HL-60/S4 (cell line): ENCODE measurements around the gene DNAJC24.
"Not testable (repeated sequence)": the region's sequence is repeated elsewhere in the genome, so short reads cannot be mapped to it uniquely, and the experiment has no call there.

Experiments used
- in situ Hi-C: fragments of 300-500 bp; cut with MboI; formaldehyde crosslinking; loops from 2 replicates; pipeline ENCODE4 v1.14.3; 2022; ENCODE audit warnings: low sequenced_read_pairs

Gene DNAJC24, protein sequence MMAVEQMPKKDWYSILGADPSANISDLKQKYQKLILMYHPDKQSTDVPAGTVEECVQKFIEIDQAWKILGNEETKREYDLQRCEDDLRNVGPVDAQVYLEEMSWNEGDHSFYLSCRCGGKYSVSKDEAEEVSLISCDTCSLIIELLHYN

DNA sequence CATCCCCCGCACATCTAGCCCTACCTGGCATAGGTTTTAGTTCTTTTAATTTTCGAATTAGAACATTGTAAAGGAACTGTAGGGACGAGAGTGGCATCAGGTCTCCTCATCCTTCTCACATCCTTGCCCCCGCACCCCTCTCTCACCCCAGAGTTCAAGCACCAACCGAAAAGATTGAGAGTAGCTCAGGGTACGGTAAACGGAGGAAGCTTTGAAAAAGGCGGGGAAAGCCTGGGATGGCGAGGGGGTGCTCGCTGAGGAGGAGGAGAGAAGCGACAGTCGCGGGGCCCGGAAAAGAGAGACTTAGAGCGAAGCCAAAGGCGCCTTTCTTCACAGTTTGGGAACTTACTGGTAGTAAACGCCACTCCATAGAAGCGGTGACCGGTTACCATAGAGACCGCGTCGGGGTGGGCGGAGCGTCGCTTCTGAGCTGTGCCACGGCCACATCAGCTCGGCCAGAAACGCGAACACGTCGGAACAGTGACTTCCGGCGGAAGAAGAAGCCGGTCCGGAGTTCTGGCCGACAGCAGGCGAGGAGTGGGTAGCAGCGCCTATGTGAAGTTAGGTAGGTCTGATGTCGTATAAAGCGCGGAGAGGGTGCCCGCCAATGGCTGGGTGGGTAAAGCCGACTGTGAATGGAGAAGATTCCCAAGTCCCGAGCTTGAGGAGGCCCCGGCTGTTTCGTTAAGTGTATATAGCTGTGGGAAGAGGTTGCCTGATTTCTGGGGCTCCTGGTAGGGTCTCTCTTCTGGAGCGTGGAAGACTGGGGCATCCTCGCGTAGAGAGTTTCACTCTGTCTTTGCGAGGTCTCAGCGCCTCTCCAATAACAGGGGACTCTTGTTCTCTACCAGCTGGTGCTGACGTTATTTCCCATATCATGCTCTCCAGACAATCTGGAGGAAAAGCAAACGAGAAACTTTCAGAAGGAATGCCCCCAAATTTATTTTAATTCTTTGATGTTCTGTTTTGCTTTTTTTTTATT is at the start of gene DNAJC24, which contains the start of gene DCDC1:
DNAJC24 (plus strand) TSS at position 513 of the 982 bp plus-strand sequence. CDS start 889 bp downstream, outside the sequence.
DCDC1 (minus strand) TSS at position 392 of the 982 bp plus-strand sequence. CDS start 41,459 bp downstream, outside the sequence.
- in situ Hi-C loops, result no loop called here

DNA sequence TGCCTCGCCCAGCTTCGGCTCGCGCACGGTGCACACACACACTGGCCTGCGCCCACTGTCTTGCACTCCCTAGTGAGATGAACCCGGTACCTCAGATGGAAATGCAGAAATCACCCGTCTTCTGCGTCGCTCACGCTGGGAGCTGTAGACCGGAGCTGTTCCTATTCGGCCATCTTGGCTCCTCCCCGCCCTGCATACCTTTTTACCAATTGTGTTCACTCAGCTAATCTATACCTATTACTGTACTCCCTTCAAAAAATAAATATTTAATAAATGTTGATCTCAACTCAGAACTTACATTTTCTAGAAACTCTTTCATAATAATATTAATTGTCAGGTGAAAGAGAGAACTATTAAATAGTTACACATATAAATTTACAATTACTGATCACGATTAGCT is 48.2 kb upstream of the DNAJC24 start:
- in situ Hi-C loops, result not testable (repeated sequence)

DNA sequence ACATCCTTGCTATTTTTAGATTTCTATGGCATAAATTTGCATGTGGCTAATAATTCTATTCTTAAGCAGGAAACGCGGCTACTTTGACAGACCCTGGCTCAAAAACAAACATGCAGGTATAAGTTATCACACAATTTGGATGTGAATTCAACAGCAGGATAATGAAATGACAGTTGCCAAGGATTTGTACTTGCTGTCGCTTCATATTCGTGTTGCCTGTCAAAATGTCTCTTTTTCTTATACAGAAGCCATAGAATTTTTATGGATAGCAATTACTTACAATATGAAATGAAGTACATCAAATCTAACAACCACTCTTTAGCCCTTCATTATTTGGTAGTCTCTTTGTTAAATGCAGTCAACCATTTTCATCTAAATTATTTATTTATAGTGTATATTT is 46.5 kb upstream of the DNAJC24 start:
- in situ Hi-C loops, result no loop called here

DNA sequence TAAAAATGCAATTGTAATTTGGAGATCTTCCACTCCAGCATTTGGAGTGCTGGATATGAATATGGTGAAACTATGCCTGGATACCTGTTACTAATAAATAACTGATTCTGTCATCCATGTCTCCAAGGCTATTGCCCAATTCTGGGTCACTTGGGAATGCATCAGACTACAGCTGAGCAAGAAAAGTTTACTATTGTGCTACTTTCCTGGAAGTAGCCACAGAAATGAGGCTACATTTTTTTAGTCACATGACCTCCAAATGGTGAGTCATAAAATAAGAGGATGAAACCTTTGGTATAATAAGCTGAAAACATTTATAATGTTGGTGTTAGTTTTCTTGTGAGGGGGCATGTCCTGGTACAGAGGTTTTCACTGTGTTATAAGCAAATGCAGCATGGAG is 44.5 kb upstream of the DNAJC24 start:
- in situ Hi-C loops, result no loop called here

DNA sequence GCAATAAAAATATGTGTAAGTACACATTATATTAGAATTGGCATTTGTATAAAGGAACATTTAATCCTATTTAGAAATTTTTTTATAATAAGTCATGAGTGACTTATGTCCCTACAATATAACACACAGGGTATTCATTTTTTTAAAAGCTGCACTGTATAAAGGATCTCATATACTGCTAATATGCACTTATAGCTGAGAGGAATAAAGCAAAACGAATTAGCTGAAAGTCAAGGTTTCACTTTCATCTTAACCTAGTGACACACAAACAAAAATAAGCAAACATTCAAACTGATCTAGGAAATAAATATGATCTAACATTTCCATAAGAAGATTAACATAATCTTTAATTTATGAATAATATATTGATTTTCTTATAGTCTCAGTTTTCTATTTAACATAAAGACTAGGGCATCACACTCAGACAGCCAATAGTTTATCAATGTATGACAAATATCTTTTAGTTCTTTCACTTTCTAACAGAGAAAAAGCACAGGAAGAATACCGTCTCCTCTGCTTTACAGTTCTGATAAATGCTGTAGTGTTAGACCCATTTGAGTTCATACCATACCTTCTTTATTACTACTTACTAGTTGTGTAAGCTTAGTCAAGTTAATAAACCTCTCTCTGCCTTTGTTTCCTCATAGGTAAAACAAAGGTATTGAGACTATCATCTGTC is 43.1 kb upstream of the DNAJC24 start:
- in situ Hi-C loops, result no loop called here

DNA sequence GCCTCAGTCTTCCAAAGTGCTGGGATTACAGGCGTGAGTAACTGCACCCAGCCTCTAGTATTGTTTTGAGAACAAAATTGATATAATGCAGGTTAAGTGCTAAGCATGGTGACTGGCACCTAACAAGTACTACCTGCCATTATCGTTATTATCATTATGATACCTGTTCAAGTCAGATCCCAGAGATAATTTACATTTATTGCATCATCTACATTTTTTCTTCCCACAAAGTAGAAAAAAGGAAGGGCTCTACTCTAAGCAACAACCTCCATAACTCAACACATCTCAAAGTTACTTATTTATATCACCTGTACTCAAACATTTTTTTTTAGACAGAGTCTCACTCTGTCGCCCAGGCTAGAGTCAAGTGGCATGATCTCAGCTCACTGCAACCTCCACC is 42.2 kb upstream of the DNAJC24 start:
- in situ Hi-C loops, result no loop called here

DNA sequence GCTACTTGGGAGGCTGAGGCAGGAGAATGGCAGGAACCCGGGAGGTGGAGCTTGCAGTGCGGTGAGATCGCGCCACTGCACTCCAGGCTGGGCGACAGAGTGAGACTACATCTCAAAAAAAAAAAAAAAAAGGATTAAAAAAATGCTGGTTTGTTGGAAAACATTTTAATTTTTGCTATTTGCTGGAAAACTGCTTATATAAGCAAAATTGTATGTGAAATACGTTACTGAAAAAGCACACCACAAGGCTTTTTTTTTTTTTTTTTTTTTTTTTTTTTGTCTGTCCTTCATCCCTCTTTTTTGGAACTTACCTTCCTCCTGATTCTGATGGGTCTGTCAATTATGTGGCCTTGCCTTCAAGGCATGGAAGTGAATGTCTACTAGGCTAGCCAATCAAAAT is 41.0 kb upstream of the DNAJC24 start:
- in situ Hi-C loops, result no loop called here

DNA sequence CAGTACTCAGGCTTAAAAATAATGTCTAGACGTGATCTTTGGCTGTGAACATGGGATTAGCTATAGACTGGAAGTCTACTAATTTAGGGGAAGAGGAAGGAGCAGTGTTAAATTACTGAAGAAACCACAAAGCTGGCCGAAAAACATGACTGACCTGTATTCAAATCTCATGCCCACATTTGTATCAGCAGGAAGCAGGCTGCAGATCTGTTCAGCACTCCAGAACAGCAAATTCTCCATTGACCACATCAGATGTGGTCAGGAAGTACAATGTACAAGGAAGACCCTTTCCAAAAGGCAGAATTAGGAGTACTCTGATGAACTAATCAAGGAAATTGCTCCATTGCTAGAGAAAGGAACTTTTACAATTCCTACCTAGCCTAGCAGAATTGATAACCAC is 31.9 kb upstream of the DNAJC24 start:
- in situ Hi-C loops, result no loop called here

DNA sequence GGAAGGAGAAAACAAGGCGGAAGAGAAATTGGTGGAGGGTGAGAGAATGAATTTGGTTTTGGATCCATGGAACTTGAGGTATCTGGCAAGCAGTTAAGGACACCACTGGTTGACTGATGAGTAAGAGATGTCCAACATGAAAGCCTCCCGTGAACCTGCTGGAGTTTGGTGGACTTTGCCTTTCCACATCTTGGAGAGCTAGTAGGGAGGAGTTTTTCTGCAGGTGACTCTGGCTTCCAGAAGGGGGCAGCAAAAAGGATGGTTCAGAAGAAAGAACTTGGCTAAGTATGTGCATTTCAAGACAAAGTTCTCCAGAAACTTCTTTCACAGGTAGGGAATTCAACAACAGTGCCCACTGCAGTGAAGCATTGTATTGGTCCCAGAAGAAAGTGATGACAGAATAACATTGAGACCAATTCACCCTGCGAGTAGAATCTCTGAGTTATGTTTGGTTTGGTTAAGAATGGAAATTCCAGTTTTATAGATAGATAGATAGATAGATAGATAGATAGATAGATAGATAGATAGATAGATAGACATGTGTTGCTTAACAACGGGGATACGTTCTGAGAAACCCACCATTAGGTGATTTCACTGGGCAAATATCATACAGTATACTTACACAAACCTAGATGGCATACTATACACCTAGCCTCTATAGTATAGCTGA is 28.6 kb upstream of the DNAJC24 start:
- in situ Hi-C loops, result no loop called here

DNA sequence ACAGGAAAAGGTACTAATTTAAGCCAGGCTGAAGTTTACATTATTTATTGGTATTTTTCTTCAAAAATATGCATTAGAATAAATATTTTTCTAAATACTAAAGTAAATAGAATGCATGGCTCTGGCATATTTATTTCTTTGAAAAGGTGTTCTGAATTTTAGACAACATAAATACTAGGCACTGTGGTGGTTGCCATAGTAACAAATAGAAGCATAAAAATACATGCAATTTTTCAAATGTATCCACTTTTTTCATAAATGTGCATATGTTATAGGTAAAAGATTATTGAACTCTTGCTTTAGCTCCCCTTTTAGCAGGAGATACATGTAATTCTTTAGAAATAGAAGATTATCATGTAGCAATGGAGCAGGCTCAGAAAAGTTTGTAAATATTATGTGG is 18.5 kb upstream of the DNAJC24 start:
- in situ Hi-C loops, result no loop called here

DNA sequence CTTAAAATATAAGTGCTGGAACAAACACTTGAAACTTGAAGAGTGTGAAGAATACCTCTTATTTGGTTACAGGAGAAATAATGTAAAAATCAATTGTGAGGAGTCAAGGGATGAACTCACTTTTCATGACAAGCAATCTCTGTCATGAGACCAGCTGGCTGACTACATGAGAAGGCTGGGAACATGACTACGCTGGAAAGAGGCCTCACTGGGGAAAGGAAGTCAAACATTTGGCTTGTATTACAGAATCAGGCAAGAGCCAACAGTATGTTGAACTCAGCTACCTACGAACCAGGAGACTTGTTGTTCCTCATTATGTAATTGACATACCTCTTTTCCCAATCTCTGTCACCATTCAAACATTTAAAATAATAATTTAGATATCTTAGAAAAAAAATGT is 14.5 kb upstream of the DNAJC24 start:
- in situ Hi-C loops, result no loop called here

DNA sequence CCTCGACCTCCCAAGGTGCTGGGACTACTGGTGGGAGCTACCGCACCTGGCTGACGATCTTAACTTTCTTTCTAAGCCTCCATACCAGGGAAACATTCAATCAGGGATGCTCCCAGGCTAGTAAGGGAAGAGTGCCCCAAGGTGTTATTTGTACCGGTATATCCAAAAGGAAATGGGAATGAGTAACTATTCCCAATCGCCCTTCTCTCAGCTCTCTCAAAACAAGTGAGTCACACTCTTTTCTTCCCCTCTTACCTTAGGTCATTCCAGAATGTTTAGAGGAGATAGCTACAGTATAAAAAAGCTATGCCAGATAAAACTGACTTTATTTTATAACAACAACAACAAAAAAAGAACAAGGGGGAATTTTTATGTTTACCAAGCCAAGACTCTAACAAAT is 13.8 kb upstream of the DNAJC24 start:
- in situ Hi-C loops, result no loop called here

DNA sequence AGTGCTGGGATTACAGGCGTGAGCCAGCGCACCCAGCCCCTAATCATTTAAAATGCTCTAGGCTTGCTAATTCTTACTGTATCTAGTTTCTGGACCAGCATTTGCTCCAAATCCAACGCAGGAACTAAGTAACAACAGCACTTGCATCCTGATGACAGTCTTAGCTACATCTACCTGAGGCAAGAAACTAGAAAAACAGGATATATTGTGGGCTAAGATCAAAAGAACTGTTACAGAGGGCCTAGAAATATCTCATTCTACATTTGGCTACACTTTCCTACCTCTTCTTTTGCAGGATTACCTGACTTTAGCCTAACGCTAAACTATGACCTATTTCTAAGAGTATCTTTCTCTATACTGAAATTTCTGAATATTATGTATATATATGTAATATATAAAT is 7.9 kb upstream of the DNAJC24 start:
- in situ Hi-C loops, result no loop called here

DNA sequence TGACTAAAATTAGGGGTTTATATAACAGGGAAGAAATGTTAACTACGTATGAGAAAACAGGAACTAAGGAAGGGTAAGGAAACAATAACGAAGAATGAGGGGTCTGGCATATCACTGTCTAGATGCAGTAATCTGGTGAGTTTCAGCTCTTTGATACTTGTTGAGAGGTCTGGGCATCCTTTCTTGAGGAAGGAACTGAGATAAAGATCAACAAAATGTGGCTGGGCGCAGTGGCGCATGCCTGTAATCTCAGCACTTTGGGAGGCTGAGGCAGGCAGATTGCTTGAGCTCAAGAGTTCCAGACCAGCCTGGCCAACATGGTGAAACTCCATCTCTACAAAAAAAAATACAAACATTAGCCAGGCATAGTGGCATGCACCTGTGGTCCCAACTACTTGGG is 2.9 kb upstream of the DNAJC24 start:
- in situ Hi-C loops, result no loop called here

DNA sequence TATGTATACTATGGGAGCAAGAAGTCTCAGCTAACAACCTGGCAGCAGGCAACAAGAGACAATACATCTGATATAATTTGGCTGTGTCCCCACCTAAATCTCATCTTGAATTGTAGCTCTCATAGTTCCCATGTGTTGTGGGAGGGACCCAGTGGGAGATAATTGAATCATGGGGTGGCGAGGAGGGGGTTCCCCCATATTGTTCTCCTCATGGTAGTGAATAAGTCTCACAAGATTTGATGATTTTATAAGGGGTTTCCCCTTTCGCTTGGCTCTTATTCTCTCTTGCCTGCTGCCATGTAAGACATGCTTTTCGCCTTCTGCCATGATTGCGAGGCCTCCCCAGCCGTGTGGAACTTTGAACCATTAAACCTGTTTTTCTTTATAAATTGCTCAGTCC is 6.2 kb downstream of the DNAJC24 start:
- in situ Hi-C loops, result loop anchor here (25.0 kb wide), 2 partner anchors 486 to 786 kb away; no protein-coding TSS in a partner anchor

DNA sequence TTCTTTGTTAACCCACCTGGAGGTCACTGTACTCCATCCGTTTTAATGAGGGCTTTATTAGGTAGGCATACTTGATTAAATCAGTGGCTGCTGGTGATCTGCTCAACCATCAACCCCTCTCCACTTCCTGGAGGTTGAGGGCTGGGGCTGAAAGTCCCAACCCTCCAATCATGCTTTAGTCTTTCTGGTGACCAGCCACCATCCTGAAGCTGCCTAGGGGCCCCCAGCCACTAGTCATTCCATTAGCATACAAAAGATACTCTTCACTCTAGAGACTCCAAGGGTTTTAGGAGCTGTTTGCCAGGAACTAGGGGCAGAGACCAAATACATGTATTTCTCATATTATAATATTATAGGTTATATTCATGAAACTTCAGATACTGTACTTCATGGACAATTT is 13.5 kb downstream of the DNAJC24 start:
- in situ Hi-C loops, result loop anchor here (25.0 kb wide), 2 partner anchors 479 to 779 kb away; no protein-coding TSS in a partner anchor

DNA sequence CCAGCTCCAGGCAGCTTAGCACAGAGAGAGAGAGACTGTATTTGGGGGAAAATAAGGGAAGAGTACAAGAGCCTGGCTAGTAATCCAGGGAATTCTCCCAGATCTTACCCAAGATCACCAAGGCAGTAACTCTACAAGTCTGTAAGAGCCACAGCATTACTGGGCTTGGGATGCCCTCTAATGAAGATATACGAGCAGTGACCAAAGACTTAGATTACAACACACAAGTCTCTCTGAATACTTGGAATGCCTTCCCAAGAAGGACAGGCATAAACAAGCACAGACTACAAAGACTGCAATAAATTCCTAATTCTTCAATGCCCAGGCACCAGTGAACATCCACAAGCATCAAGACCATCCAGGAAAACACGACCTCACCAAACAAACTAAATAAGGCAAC is 17.7 kb downstream of the DNAJC24 start:
- in situ Hi-C loops, result loop anchor here (25.0 kb wide), 2 partner anchors 475 to 775 kb away; no protein-coding TSS in a partner anchor

DNA sequence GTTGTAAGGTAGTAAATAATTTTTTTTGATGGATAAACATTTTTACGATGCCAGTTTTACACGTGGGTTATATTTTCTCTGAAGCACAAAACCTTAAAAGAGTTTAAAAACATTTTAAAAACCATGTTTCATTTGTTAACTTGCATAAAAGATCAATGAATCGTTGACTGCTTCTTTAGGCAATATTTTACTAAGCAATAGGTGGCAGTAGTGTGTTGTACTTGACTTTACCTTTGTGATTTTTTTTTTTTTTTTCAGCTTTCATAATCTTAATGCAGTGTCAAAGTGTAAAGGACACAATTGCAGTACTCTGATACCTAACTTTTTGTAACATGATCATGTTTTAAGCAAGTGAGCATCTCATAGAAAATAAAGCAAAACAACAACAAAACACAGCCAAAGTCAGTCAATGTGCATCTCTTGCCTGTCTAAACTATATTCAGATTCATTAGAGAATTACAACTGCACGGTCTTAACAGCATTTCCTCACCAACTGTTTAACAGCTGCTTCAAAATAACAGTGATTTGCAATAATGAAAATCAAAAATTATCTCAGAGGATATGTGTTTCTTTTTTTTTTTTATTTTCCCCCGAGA is 27.7 kb downstream of the DNAJC24 start:
- in situ Hi-C loops, result loop anchor here (25.0 kb wide), 2 partner anchors 465 to 765 kb away; no protein-coding TSS in a partner anchor

DNA sequence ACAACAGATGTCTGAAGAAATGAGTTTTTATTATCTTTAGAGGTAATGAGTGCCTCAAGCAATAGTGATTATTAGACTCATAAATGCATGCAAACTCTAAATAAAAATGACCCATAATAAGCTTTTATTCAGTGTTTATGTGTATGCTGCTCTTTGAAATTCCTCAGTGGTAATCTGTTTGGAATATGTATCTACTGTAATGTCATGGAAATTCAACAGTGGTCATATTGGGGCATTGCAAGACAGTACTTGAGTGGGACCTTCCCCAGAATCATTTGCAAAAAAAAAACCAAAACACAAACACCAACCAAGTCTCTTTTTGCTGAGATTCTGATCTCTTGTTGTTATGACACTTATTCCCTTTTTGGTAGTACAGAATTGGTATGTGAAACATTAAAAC is 35.0 kb downstream of the DNAJC24 start:
- in situ Hi-C loops, result no loop called here

DNA sequence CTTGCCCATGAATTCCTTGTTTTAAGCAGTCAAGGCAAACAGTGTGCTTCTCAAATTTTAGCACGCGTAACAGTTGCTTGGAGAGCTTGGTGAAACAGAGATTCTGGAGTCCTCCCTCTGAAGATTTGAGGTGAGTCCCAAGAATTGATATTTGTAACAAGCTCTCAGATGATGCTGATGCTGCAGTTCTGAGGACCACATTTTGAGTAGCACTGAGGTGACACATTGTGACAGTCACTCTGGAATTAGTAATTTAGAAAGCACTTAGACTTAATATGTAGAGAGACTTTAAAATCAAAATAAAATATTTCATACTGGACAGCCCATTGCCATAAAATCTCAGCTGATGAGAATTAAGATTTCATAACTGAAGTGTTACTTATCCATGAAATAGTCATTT is 38.5 kb downstream of the DNAJC24 start:
- in situ Hi-C loops, result no loop called here
